ENCODE measurements around the gene PPP1CA. TPM values are rescaled to one million over a fixed set of nuclear protein-coding genes. Genes with fewer than 3 reads are reported as not detected.

The PPP1CA gene
- total RNA-seq: 95.1 TPM
- long read RNA-seq, transcript PPP1CA-203 (7 exons, 1,476 nt): major isoform, 168 of 215 reads
- long read RNA-seq, transcript PPP1CA-202 (6 exons, 1,054 nt): minor isoform, 7 of 215 reads
- long read RNA-seq, transcript PPP1CA-204 (6 exons, 1,677 nt): minor isoform, 10 of 215 reads
- long read RNA-seq, partial matches to known transcripts: 4 of 215 reads
- long read RNA-seq, other reads (novel, unspliced or antisense): 19 of 215 reads

GRCh38 chr11:67401495-67402191 is at the start of gene PPP1CA:
Gene PPP1CA (minus strand): TSS chr11:67401858. CDS start chr11:67401782, 76 bp downstream.
- intact Hi-C loops (cut with DNase I): loop anchor here (1.0 kb wide), 2 partner anchors 68 to 82 kb away; partner anchors contain the start of genes AIP and TMEM134

DNA sequence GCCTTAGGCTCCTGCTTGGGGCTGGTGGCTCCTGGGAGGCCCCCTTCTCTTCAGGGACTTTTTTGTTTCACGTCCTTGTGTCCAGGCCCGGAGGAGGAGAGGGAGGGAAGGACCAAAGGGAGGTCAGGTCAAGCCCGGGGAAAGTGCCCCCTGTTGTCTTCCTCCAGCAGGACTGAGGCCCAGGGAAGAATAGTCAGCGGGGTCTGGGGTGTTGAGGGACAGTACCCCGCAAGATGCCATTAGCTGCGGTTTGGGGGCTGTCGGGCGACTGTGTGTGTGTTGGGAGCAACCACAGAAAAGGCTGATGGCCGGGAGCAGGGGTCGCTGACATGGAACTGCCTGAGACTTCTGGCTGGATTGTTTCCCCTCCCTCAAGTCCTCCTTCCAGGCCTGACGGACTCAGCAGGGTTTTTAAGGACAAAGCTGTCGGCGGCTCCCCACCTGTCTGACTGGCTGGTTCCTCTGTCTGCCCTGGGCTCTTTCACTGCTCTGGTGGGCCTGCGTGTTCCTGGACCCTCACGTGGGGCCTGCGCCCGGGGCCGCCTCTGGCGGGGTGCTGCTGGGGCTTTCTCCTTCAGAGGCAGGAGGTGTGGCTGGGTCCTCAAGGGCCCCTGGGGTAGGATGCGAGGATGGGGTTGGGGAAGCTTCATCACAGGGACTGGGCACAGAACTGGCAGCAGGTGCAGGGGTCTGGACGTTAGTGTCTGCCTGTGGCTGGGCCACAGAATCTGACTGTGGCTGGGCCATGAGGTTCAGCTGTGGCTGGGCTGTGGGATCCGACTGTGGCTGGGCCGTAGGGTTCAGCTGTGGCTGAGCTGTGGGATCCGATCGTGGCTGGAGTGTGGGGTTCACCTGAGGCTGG is 49.4 kb upstream of the PPP1CA start:
- DNase-seq (ENCODE audit: low spot score): no peak
- intact Hi-C loops (cut with DNase I): no loop called here

More at GRCh38 chr11:67401495-67402191, at the start of gene PPP1CA:
- peak; percentile 97 for DNase-seq (ENCODE audit: low spot score)

DNA sequence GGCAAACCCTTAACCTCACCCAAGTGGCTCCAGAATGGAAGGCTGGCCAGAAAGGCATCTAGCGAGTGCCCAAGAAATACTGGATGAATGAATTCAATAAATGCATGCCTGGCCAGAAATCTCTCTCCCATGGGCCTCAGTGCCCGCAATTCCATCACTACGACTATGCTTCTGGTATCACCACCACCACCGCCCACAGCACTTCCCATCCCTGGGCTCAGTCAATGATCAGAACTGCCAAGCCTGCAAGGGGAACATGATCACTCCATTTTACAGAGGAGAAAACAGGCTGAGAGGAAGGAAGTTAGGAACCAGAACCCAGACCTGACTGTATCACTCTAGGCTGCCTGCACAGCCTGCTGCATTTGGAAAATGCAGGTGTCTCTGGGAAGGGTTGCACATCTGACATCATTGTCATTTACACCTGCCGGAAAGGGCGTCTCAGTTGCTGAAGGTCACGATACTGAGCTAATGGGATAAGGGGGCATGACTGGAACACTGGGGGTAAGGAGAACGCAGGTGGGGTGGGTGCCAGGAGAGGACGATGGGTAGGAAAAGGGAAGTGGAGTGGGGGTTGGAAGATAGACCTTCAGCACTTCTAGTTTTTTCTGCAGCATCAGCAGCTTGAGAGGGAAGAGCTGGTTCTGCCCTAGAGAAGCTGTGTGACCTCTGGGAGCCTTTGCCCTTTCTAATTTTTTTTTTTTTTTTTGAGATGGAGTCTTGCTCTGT is 47.6 kb upstream of the PPP1CA start:
- DNase-seq (ENCODE audit: low spot score): no peak

GRCh38 chr11:67448220-67448609 is 46.6 kb upstream of the PPP1CA start:
- no peak for DNase-seq (ENCODE audit: low spot score)
- intact Hi-C loops (cut with DNase I): no loop called here

More for the DNA sequence above, 47.6 kb upstream of the PPP1CA start:
- intact Hi-C loops (cut with DNase I): no loop called here

DNA sequence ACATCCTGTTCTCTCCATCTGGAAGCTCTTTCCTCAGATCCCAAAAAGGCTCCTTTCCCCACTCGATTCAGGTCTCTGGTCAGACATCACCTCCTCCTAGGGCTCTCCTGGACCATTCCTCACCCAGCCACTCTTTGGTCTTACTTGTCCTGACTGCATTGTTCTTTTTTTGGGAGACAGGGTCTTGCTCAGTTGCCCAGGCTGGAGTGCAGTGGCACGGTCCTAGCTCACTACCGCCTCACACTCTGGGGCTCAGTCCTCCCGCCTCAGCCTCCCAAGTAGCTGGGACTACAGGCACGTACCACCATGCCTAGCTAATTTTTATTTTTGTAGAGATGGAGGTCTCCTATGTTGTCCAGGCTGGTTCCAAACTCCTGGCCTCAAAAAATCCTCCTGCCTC is 43.9 kb upstream of the PPP1CA start:
- intact Hi-C loops (cut with DNase I): no loop called here
- DNase-seq (ENCODE audit: low spot score): no peak

- intact Hi-C loops (cut with DNase I): no loop called here
- no peak for DNase-seq (ENCODE audit: low spot score)
These were observed 41.1 kb upstream of the PPP1CA start for GRCh38 chr11:67442504-67443404.

- DNase-seq (ENCODE audit: low spot score): no peak
These were observed 40.2 kb upstream of the PPP1CA start for GRCh38 chr11:67441731-67442351.

DNA sequence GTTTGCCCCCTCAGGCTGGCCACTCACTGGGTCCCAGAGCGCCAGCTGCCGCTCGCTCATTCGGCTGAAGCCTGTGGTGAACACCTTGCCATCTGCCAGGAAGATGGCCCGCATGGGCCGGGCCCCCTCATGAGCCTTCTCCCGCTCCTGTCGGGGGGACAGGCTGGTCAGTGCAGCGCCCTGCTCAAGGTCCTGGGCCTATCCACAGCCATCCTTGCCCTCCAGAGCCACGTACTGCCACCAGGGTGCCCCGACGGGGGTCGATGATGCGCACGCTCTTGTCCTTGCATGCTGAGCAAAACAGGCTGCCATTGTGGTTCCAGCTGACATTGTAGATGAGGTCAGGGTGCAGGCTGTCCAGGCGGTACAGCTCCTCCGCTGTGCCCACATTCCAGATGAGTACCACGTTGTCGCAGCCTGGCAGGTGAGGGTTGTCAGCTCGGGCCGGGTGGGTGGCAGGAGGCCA is 39.5 kb upstream of the PPP1CA start:
- intact Hi-C loops (cut with DNase I): no loop called here
- no peak for DNase-seq (ENCODE audit: low spot score)

More at GRCh38 chr11:67441731-67442351, 40.2 kb upstream of the PPP1CA start:
- intact Hi-C loops (cut with DNase I): no loop called here

DNA sequence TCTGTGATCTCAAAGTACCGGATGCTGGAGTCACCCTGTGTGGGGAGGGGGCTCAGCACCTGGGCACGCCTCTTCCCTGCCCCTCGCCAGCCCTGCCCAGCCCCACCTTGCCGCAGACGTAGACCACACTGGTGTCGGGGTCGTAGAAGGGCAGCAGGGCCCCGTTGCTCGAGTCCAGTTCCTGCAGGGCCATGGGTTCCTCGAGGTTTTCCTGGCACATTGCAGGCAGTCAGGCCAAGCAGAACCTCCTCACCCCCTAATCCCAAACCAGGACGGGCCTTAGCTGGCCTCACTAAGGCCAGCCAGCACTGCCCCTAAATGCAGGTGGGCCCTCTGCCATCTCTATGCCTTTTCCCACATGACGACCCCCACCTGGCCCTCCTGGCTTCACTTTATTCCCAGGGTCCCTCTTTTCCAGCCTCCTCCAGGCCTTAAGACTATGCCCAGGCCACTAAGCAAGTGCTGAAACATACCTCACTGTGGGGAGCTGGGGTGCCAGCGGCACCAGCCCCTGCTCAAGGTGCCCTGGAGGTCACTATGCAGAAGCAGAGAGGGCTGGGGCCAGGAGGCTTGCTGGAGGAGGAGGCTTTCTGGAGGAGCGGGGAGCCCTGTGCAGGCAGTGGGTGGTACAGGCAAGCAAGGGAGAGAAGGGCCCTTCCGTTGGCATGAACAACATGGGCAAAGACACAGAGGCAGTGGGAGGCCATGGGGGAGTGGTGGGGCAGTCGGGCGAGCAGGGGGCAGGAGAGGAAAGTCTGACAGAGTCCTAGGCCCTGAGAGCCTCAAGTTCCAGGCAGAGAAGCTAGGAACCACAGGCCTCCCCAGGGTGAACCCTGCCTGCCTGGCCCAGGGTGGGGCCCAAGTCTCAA is 38.8 kb upstream of the PPP1CA start:
- DNase-seq (ENCODE audit: low spot score): no peak
- intact Hi-C loops (cut with DNase I): no loop called here

- intact Hi-C loops (cut with DNase I): no loop called here
- DNase-seq (ENCODE audit: low spot score): no peak
These were observed 37.9 kb upstream of the PPP1CA start for GRCh38 chr11:67439321-67440228.

DNA sequence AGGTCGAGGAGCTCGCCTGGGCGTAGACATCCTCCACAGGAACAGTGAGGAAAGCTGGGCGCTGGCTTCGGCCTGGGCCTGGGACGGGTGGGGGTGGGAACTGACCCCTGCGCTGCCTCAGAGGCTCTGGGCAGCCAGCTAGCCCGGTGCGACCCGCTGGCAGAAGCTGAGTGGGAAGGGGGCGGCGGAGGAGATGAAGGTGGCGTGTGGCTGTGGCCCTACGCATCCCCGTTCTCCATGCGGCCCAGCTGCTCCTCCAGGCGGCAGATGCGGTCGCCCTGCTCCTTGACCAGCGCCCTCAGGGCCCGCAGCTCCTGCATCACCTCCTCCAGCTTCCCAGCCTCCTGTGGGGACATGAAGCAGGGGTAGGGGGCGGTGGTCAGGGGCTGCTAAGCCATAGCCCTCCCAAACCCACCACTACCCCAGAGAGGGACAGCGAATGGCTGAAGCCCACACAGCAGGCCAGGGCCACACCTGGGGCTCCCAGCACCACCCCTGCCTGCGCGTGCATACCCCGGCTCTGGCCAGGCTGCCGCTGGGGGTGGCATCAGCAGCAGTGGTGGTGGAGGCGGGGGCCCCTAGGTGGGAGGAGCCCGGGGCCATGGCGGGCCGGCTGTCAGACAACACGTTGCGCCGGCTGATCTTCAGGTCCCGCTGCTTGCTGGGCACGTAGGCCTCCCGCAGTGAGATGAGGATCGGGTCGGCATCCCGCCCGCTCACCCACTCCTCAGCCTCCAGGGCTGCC is 36.7 kb upstream of the PPP1CA start:
- no peak for DNase-seq (ENCODE audit: low spot score)
- intact Hi-C loops (cut with DNase I): no loop called here

- no peak for DNase-seq (ENCODE audit: low spot score)
- intact Hi-C loops (cut with DNase I): no loop called here
These were observed 36.1 kb upstream of the PPP1CA start for GRCh38 chr11:67437809-67438157.

- intact Hi-C loops (cut with DNase I): no loop called here
- DNase-seq (ENCODE audit: low spot score): no peak
These were observed 35.6 kb upstream of the PPP1CA start, which contains the start of gene PTPRCAP for GRCh38 chr11:67437082-67437808. Gene PTPRCAP (minus strand): TSS chr11:67437682. CDS start chr11:67437619, 63 bp downstream.

DNA sequence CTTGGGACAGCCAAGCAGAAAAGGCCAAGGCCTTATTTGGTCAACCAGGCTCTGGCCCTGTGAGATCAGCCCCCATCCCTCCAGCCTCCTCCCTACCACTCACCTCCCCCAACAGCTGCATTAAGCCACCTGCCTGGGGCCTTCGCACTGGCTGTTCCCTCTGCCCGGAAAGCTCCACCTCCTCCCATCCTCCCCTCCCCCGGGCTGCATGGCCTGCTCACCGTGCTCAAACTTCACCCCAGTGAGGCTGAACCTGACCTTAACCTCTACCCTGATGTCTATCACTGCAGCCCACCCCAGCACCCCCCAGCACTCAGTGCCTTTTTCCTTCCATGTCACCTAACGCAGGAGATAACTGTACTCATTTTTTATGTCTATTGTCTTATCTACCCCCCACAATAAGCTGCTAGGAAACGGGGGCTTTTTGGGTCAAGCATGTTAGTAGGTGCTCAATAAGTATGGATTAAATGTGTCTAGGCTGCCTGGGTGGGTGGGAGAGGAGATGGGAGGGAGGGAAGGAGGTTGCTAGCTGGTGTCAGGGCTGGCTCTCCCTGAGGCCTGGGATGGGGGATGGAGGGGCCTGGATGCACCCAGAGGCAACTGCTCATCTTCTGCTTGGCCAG is 34.9 kb upstream of the PPP1CA start:
- DNase-seq (ENCODE audit: low spot score): no peak
- intact Hi-C loops (cut with DNase I): no loop called here

All from cardiac septum (tissue), 1 donor.